Spleen (tissue), 7 donors: ENCODE results near the gene MLLT10.

Experiments
- POLR2A ChIP-seq, 3 donors: fragments of 450-650 bp; IDR thresholded peaks; one replicate each; pipeline ENCODE4 v1.5.1; 2017; ENCODE audit warnings: antibody characterized with exemption in 3 of 3, mild to moderate bottlenecking in 1 of 3
- TF ChIP-seq, protein P1 (sequence below), 11 experiments: fragments of 200-600 bp in 7 of 11; fragments of 450-650 bp in 4 of 11; sonication (generic) in 4 of 11; IDR thresholded peaks in 8 of 11; conservative IDR thresholded peaks in 3 of 11; 1 replicate in 7 of 11; 2 replicates in 4 of 11; pipeline versions ENCODE4 v1.4.0 to v1.8.0; 2016 to 2021; ENCODE audit warnings: antibody characterized with exemption in 11 of 11, inconsistent platforms in 4 of 11, mild to moderate bottlenecking in 1 of 11
- donor health status: DM: no; HTN: no; CAD: no; lungs with moderate emphysema.
- donor health status: DM: no; HTN: no; CAD: no.
- donor health status: DM: no; HTN: no; CAD: no.

DNA sequence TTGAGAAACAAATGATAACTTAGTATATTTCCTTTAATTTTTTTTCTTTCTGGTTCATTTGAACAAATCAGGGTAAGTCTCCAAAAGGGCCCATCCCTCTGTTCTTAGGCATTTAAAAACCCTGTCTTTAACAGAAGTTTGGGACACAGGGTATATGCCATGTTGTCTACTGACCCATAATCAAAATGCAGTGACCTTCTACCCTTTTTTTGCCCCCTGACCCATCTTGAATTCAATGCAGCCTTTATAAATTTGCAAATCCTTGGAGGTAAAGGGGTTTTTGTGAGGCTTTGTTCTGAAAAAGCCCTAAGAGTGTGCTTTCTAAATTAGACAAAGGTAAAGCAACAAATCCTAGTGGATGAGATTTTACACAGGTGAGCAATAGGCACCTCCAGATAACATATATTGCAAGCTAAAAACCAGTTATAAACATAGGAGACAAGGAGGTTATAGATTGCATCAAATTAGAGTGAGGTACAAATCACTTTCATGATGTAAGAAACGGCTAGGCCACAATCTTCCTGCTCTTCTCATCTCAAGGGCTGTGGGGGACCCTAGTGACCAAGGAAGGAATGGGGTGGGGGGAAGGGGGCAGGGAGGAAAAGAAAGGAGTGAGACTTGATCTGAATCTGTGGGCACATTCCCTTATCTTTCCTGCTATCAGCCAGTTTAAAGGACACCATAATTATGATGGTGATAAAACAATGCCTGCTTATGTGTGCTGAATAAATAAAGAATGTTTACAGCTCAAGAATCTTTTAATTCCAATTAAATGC lies 11.2 kb upstream of the MLLT10 start:
- TF ChIP-seq, protein P1, sequence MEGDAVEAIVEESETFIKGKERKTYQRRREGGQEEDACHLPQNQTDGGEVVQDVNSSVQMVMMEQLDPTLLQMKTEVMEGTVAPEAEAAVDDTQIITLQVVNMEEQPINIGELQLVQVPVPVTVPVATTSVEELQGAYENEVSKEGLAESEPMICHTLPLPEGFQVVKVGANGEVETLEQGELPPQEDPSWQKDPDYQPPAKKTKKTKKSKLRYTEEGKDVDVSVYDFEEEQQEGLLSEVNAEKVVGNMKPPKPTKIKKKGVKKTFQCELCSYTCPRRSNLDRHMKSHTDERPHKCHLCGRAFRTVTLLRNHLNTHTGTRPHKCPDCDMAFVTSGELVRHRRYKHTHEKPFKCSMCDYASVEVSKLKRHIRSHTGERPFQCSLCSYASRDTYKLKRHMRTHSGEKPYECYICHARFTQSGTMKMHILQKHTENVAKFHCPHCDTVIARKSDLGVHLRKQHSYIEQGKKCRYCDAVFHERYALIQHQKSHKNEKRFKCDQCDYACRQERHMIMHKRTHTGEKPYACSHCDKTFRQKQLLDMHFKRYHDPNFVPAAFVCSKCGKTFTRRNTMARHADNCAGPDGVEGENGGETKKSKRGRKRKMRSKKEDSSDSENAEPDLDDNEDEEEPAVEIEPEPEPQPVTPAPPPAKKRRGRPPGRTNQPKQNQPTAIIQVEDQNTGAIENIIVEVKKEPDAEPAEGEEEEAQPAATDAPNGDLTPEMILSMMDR (IDR thresholded peaks at IDR 0.05 in 8 of 11, conservative IDR thresholded peaks at IDR 0.05 in 3 of 11) = no peak
- TF ChIP-seq POLR2A (IDR thresholded peaks at IDR 0.05) = no peak
